Measurements from ENCODE around the gene LUZP1.

LUZP1 gene

GRCh38 chr1:23126801-23127200, 41.9 kb downstream of the LUZP1 start:
- no peak for TF ChIP-seq TAF1 (IDR thresholded peaks at IDR 0.05; ENCODE audit: low read depth)
- TF ChIP-seq TEAD4 (IDR thresholded peaks at IDR 0.05), result no peak
- no peak for TF ChIP-seq REST (IDR thresholded peaks at IDR 0.05; ENCODE audit: low read depth)
- TF ChIP-seq RAD21 (IDR thresholded peaks at IDR 0.05; ENCODE audit: low read depth), result no peak
- no peak for TF ChIP-seq FOXM1 (IDR thresholded peaks at IDR 0.05; ENCODE audit: borderline replicate concordance, low read depth)
- TF ChIP-seq MAX (IDR thresholded peaks at IDR 0.05), result no peak
- no peak for TF ChIP-seq EP300 (IDR thresholded peaks at IDR 0.05; ENCODE audit: borderline replicate concordance)

GRCh38 chr1:23126200-23126599, 42.5 kb downstream of the LUZP1 start:
- TF ChIP-seq REST (IDR thresholded peaks at IDR 0.05; ENCODE audit: low read depth), result no peak
- no peak for TF ChIP-seq TAF1 (IDR thresholded peaks at IDR 0.05; ENCODE audit: low read depth)
- TF ChIP-seq TCF12 (IDR thresholded peaks at IDR 0.05; ENCODE audit: low read depth), result no peak
- TF ChIP-seq NFIC (IDR thresholded peaks at IDR 0.05), result no peak
- no peak for TF ChIP-seq CEBPB (IDR thresholded peaks at IDR 0.05)
- TF ChIP-seq ZBTB7A (IDR thresholded peaks at IDR 0.05; ENCODE audit: low read depth), result no peak
- no peak for TF ChIP-seq MAX (IDR thresholded peaks at IDR 0.05)
- TF ChIP-seq FOXM1 (IDR thresholded peaks at IDR 0.05; ENCODE audit: borderline replicate concordance, low read depth), result no peak
- TF ChIP-seq YY1 (IDR thresholded peaks at IDR 0.05; ENCODE audit: low read depth), result no peak
- no peak for TF ChIP-seq EP300 (IDR thresholded peaks at IDR 0.05; ENCODE audit: borderline replicate concordance)
- TF ChIP-seq CREB1 (IDR thresholded peaks at IDR 0.05; ENCODE audit: low read depth), result no peak
- TF ChIP-seq USF1 (IDR thresholded peaks at IDR 0.05), result no peak
- TF ChIP-seq RAD21 (IDR thresholded peaks at IDR 0.05; ENCODE audit: low read depth), result no peak
- TF ChIP-seq TEAD4 (IDR thresholded peaks at IDR 0.05), result no peak
- TF ChIP-seq EGR1 (IDR thresholded peaks at IDR 0.05), result no peak

GRCh38 chr1:23125489-23125888, 43.2 kb downstream of the LUZP1 start:
- TF ChIP-seq REST (IDR thresholded peaks at IDR 0.05; ENCODE audit: low read depth) (no peak), TCF12 (IDR thresholded peaks at IDR 0.05; ENCODE audit: low read depth) (no peak), YY1 (IDR thresholded peaks at IDR 0.05; ENCODE audit: low read depth) (no peak), TEAD4 (IDR thresholded peaks at IDR 0.05) (no peak)

- no peak for TF ChIP-seq CREB1 (IDR thresholded peaks at IDR 0.05; ENCODE audit: low read depth)
- no peak for TF ChIP-seq ZBTB7A (IDR thresholded peaks at IDR 0.05; ENCODE audit: low read depth)
- TF ChIP-seq EGR1 (IDR thresholded peaks at IDR 0.05), result no peak
- TF ChIP-seq FOXM1 (IDR thresholded peaks at IDR 0.05; ENCODE audit: borderline replicate concordance, low read depth), result no peak
- no peak for TF ChIP-seq NFIC (IDR thresholded peaks at IDR 0.05)
- TF ChIP-seq EP300 (IDR thresholded peaks at IDR 0.05; ENCODE audit: borderline replicate concordance), result no peak
- TF ChIP-seq TEAD4 (IDR thresholded peaks at IDR 0.05), result no peak
- TF ChIP-seq REST (IDR thresholded peaks at IDR 0.05; ENCODE audit: low read depth), result no peak
- TF ChIP-seq TCF12 (IDR thresholded peaks at IDR 0.05; ENCODE audit: low read depth), result no peak
- TF ChIP-seq YY1 (IDR thresholded peaks at IDR 0.05; ENCODE audit: low read depth), result no peak
Measured at GRCh38 chr1:23124259-23125026, 44.2 kb downstream of the LUZP1 start.
